Spleen (tissue), 11 donors: Measurements from ENCODE around the gene CD79B. TPM values are rescaled to one million over a fixed set of nuclear protein-coding genes. Genes with fewer than 3 reads are reported as not detected.
"Not testable (repeated sequence)": the region's sequence is repeated elsewhere in the genome, so short reads cannot be mapped to it uniquely, and the experiment has no call there.

Experiments used
- DNase-seq: peaks from one replicate; pipeline ENCODE4 v3.0.0-alpha.2; 2020
- H3K27ac ChIP-seq, 8 donors: fragments of 200-600 bp; sonication (generic) in 7 of 8; 1 replicate in 4 of 8; 2 replicates in 4 of 8; pipeline versions ENCODE4 v1.5.0 to v1.8.0; 2016 to 2021; ENCODE audit warnings: inconsistent platforms in 4 of 8, mild to moderate bottlenecking in 4 of 8, moderate library complexity in 1 of 8
- H3K27me3 ChIP-seq, 7 donors: fragments of 200-600 bp; sonication (generic) in 6 of 7; replicated peaks in 1 of 7; 1 replicate in 4 of 7; 2 replicates in 3 of 7; pipeline versions ENCODE4 v1.5.0 to v1.8.0; 2016 to 2021; ENCODE audit warnings: inconsistent platforms in 3 of 7, mild to moderate bottlenecking in 1 of 7
- H3K36me3 ChIP-seq, 6 donors: fragments of 200-600 bp; sonication (generic) in 5 of 6; 1 replicate in 4 of 6; 2 replicates in 2 of 6; pipeline versions ENCODE4 v1.5.0 to v1.8.0; 2016 to 2021; ENCODE audit warnings: inconsistent platforms in 2 of 6
- H3K4me1 ChIP-seq, 6 donors: fragments of 200-600 bp; sonication (generic) in 5 of 6; 1 replicate in 3 of 6; 2 replicates in 3 of 6; pipeline versions ENCODE4 v1.5.0 to v1.8.0; 2016 to 2021; ENCODE audit warnings: inconsistent platforms in 3 of 6
- H3K4me3 ChIP-seq, 8 donors: fragments of 200-600 bp; sonication (generic) in 7 of 8; 1 replicate in 4 of 8; 2 replicates in 4 of 8; pipeline versions ENCODE4 v1.5.0 to v1.8.0; 2016 to 2021; ENCODE audit warnings: inconsistent platforms in 4 of 8, mild to moderate bottlenecking in 4 of 8, moderate library complexity in 2 of 8
- H3K9me3 ChIP-seq, 8 donors: fragments of 200-600 bp; sonication (generic) in 7 of 8; 1 replicate in 4 of 8; 2 replicates in 4 of 8; pipeline versions ENCODE4 v1.5.0 to v1.8.0; 2016 to 2021; ENCODE audit warnings: inconsistent platforms in 4 of 8
- WGBS, 5 donors: extraction: QIAGEN DNeasy Blood & Tissue Kit in 3 of 5; methylation state at CpG; one replicate each; pipeline versions ENCODE4 v1.1.5 to v1.1.7; 2013 to 2018; 5-methylcytosine and 5-hydroxymethylcytosine counted together
- intact Hi-C: fragments of 100-400 bp; cut with DNase I; formaldehyde crosslinking; loops from one replicate; pipeline ENCODE4 v1.15.0; 2023; ENCODE audit warnings: low total_unique reads
- polyA plus RNA-seq, 3 donors: library from polyadenylated mRNA; stranded (reverse); fragments of 200-250 nt; gene quantifications; one replicate each; pipeline ENCODE4 v1.2.1, GENCODE V29; 2013
- total RNA-seq, 7 donors: library from RNA; depleted of rRNA in 3 of 7; stranded (reverse); fragments of >200 nt in 3 of 7; fragmentation: NEBNext Ultra II Directional in 4 of 7; extraction: Animal tissue kit (Norgen Biotek cat#: 25700) in 4 of 7; gene quantifications; one replicate each; pipeline versions ENCODE4 v1.1.0 to v1.2.1, GENCODE V29; 2016 to 2021
- TF ChIP-seq, protein P1 (sequence below), 11 experiments: fragments of 200-600 bp in 7 of 11; fragments of 450-650 bp in 4 of 11; sonication (generic) in 4 of 11; IDR thresholded peaks in 8 of 11; conservative IDR thresholded peaks in 3 of 11; 1 replicate in 7 of 11; 2 replicates in 4 of 11; pipeline versions ENCODE4 v1.4.0 to v1.8.0; 2016 to 2021; ENCODE audit warnings: antibody characterized with exemption in 11 of 11, inconsistent platforms in 4 of 11, mild to moderate bottlenecking in 1 of 11
- donor health status: healthy with polysubstance abuse.
- donor health status: DM: no; HTN: no; CAD: no; lungs with moderate emphysema.
- donor health status: DM: no; HTN: no; CAD: no.
- donor health status: Bipolar disorder and iron deficiency.
- donor health status: healthy.
- donor health status: DM: no; HTN: no; CAD: no.
- donor health status: DM: yes; HTN: yes; CAD: no.

Gene CD79B
- total and polyA plus RNA-seq, 10 donors, result 149 to 659 (median 208) TPM

DNA sequence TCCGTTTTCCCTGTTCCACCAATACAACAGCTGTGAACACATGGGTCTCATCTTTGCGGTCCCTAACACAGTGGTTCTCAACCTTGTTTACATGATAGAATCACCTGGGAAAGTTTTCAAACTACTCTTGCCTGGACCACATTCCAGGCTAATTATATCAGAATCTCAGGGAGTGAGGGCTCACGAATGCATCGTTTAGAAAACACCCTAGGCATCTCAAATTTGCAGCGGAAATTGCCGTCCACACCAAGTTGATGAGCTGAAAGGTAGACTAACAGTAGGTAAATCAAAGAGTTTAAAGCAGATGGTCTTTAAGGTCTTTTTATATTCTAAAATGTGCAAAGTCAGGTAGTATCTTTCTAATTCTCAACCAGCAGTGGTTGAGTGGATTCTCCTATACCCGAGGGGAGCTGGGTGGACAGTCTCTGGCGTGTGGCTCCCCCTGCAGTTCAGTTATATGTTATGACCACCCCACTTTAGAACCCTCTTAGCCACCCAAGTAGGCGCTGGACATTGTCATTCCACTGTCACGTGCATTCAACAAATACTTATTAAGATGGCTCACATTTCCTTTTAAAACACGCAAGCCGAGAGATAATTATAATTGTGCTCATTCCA lies 24.9 kb downstream of the CD79B start:
- H3K27me3 ChIP-seq, H3K27ac ChIP-seq, intact Hi-C loops, H3K36me3 ChIP-seq, H3K9me3 ChIP-seq, DNase-seq, H3K4me3 ChIP-seq: not testable (repeated sequence)
- TF ChIP-seq, protein P1, sequence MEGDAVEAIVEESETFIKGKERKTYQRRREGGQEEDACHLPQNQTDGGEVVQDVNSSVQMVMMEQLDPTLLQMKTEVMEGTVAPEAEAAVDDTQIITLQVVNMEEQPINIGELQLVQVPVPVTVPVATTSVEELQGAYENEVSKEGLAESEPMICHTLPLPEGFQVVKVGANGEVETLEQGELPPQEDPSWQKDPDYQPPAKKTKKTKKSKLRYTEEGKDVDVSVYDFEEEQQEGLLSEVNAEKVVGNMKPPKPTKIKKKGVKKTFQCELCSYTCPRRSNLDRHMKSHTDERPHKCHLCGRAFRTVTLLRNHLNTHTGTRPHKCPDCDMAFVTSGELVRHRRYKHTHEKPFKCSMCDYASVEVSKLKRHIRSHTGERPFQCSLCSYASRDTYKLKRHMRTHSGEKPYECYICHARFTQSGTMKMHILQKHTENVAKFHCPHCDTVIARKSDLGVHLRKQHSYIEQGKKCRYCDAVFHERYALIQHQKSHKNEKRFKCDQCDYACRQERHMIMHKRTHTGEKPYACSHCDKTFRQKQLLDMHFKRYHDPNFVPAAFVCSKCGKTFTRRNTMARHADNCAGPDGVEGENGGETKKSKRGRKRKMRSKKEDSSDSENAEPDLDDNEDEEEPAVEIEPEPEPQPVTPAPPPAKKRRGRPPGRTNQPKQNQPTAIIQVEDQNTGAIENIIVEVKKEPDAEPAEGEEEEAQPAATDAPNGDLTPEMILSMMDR (IDR thresholded peaks at IDR 0.05 in 8 of 11, conservative IDR thresholded peaks at IDR 0.05 in 3 of 11), result peak in 1 of 11 experiments; percentile 11
- peaks cover 0 to 14% (median 6%) of the 10 kb centered on the region in 6 donors for H3K4me1 ChIP-seq
- WGBS, 5 donors, result 75 to 79% (median 77%) methylated on average over 10 to 12 of the region's 12 CpGs

DNA sequence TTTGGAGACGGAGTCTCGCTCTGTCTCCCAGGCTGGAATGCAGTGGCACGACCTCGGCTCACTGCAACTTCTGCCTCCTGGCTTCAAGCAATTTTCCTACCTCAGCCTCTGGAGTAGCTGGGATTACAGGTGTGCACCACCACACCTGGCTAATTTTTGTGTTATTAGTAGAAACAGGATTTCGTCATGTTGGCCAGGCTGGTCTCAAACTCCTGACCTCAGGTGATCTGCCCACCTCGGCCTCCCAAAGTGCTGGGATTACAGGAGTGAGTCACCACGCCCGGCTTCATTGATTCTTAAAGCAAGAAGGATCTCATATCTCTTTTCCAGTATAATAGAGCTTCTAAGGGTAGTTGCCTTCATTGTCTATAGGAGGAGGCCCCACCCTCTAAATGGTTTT lies 27.3 kb downstream of the CD79B start:
- H3K36me3 ChIP-seq, H3K4me3 ChIP-seq, H3K27me3 ChIP-seq, H3K9me3 ChIP-seq, H3K27ac ChIP-seq, intact Hi-C loops, DNase-seq, H3K4me1 ChIP-seq: not testable (repeated sequence)
- WGBS, 5 donors, result 91 to 95% (median 94%) methylated on average over 8 of the region's 8 CpGs

DNA sequence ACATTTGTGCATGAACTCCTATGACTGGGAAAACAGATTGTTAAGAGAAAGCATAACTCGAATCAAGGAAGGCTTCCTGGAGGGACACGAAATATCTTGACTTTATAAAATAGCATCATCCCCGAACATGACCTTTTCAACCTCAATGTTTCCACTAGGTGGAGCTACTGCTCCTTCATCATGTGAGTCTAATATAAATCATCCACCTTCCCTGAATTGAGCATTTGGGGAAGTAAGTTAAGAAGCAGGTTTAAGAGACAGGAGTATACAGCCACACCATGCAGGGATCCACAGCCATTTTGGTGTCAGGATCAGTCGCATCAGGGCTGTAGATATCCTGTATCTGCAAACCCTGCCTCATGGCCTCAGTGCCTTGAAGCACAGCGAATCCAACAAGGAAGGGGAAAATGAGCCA lies 28.3 kb downstream of the CD79B start:
- 22 to 27% (median 24%) methylated on average over 5 of the region's 5 CpGs for WGBS, 5 donors
- DNase-seq, H3K36me3 ChIP-seq, H3K9me3 ChIP-seq, H3K4me3 ChIP-seq, H3K27ac ChIP-seq, H3K4me1 ChIP-seq, H3K27me3 ChIP-seq, intact Hi-C loops: not testable (repeated sequence)
- TF ChIP-seq, protein P1 (IDR thresholded peaks at IDR 0.05 in 8 of 11, conservative IDR thresholded peaks at IDR 0.05 in 3 of 11), result peak in 9 of 11 experiments; percentile 24 to 68 (median 52)

DNA sequence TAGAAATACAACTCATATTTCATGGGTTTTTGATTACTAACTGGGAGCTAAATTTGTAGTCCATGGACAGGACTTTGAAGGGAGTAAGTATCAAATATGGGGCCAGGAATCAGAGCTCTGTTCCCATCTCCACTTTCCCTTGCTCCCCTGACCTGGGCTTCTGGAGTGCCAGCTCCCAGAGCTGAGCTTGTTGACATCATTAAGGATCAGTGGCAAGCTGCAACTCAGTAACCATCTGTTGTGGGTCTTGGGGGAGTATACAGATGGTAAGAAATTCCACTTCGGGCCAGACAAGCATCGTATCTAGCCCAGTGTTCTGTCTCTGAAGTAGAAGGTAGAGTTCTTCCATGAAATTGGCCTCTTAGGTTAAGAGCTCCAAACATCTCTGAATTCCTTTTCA lies 30.2 kb downstream of the CD79B start:
- H3K27me3 ChIP-seq, H3K4me3 ChIP-seq, H3K4me1 ChIP-seq, H3K9me3 ChIP-seq, DNase-seq, H3K27ac ChIP-seq, H3K36me3 ChIP-seq: not testable (repeated sequence)
- intact Hi-C loops, result loop anchor here (2.0 kb wide), 1 partner anchor 19 kb away; no protein-coding TSS in a partner anchor
- 84 to 91% (median 87%) methylated on average over 2 of the region's 2 CpGs for WGBS, 5 donors

DNA sequence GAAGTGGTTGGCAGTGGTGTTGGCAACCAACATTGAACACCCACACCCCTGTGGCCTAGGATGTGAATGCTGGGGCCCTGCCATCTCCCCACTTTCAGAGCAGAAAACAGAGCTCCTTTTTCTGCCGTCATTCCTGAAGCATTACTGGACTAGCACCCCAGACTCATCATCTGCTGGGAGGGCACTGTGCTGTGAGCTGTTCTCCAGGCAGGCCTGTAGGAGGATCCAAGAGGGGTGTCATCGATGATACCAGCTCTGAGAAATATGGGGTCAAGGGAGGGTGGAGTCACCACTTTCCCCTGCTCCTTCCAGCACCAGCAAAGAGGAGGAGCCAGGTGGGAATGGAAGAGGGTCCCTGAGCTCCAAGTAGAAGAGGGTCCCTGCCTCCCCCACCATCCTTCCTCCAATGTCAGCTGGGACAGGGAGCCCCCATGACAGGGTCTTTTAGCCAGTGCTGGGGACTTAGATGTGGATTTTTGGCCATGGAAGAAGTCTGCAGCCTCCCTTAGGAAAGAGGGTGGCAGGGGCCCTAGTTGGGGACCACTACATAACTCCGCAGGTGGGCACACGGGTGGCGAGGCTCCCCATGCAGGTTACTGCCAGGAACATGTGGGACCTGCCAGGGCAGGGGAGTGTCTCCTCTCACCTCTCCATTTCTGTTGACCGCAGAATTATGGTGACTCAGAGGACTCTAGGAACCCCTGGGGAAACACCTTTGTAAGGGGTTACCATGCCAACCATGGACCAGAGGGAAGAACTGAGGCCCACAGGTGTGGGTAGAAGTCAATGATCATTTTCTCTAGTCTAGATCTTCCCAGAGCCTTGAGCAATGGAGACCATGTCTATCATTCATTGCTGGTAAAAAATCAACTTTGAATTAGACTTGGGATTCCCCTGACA lies 33.0 kb downstream of the CD79B start:
- H3K27ac ChIP-seq, H3K36me3 ChIP-seq, H3K4me1 ChIP-seq, DNase-seq, H3K9me3 ChIP-seq, H3K27me3 ChIP-seq, intact Hi-C loops, H3K4me3 ChIP-seq: not testable (repeated sequence)
- WGBS, 5 donors, result 83 to 92% (median 85%) methylated on average over 5 to 6 of the region's 6 CpGs

DNA sequence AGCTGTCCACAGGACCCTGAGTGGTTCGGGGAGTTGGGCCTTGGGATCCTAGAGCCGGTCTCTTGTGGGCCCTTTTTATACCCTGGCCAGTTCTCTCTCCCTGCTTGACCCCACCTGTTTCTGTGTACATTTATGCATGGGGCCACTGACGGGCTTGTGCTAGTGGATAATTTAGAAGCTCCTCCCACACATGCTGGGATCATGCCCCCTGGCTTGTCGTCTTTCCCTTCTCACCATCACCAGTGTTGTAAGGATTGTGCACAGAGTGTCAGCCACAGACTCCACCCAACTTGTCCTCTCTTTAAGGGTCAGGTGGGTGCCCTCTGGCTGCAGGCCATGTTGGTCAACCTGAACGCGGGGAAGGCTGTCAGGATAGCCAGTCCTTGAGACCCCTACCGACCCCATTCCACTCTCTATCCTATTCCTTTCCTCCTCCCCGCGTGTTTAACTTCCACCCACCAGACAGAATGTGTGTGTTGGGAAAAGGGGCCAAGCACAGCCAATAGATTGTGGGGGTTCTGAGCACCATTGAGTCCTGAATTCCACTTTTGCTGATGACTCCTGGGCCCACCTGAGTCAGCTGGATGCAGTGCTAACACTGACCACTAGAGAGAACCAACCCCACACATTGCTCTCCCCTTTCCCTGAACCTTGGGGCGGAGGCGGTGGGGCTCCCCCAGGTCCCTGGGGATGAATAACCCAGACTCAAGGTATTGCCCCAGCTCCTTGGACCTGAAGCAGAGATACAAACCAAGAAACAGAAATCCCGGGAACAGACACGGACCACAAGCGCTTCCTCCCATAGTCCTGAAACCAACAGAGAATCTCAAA lies 35.4 kb downstream of the CD79B start, which contains the start of gene CSH1:
CSH1 (minus strand) TSS at position 51 of the 831 bp plus-strand sequence. CDS start 63 bp downstream, outside the sequence.
- H3K9me3 ChIP-seq, H3K4me1 ChIP-seq, H3K36me3 ChIP-seq, DNase-seq, H3K4me3 ChIP-seq, H3K27ac ChIP-seq, H3K27me3 ChIP-seq, intact Hi-C loops: not testable (repeated sequence)
- WGBS, 5 donors, result 87 to 97% (median 90%) methylated on average over 5 to 11 of the region's 14 CpGs

DNA sequence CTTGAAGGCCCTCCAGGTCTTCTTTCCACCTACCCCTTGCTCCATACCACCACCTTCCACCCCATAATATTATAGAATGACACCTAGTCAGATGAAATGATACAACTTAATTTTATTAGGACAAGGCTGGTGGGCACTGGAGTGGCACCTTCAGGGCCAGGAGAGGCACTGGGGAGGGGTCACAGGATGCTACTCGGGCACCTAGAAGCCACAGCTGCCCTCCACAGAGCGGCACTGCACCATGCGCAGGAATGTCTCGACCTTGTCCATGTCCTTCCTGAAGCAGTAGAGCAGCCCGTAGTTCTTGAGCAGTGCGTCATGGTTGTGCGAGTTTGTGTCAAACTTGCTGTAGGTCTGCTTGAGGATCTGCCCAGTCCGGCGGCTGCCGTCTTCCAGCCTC lies 37.3 kb downstream of the CD79B start:
- H3K27me3 ChIP-seq, H3K4me3 ChIP-seq, intact Hi-C loops, H3K27ac ChIP-seq, DNase-seq, H3K4me1 ChIP-seq, H3K9me3 ChIP-seq, H3K36me3 ChIP-seq: not testable (repeated sequence)
- WGBS, 5 donors, result 72 to 84% (median 82%) methylated on average over 4 to 10 of the region's 10 CpGs

DNA sequence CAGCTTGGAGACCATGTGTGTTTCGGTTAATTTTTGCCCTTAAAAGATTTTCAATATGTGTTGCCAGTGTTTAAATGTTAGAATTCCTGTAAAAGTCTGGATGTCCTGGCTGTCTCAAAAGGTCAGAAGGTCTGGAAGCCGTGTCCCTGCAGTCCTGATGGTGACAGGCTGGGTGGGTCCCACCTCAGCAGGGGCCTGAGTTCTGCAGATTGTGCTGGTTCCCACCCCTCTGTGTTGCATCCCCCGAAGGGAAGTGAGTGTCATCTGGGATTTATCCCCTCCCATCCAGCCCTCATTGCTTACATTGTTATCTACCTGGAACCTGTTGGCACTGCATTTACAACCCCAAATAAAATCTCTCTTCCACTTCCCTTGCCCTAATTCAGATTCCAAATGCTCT lies 38.1 kb downstream of the CD79B start:
- H3K4me1 ChIP-seq, H3K9me3 ChIP-seq, DNase-seq, H3K27ac ChIP-seq, H3K27me3 ChIP-seq, intact Hi-C loops, H3K36me3 ChIP-seq, H3K4me3 ChIP-seq: not testable (repeated sequence)
- WGBS, 5 donors, result 72 to 90% (median 75%) methylated on average over 2 to 3 of the region's 3 CpGs
